Panc1 (cell line): ENCODE measurements around the gene MGRN1. TPM values are rescaled to one million over a fixed set of nuclear protein-coding genes. Genes with fewer than 3 reads are reported as not detected.

Source experiments
- ATAC-seq: fragments of 200-7000 bp; cut with Tn5 transposase; 2 replicates; pipeline ENCODE4 v1.9.1; 2020; ENCODE audit warnings: mild to moderate bottlenecking, moderate library complexity
- BruUV-seq: library from RNA; stranded (reverse); fragments of 400-500 nt; replicated peaks from 2 replicates; lab custom pipeline; 2021; lab: Mats Ljungman, UMichigan
- CTCF ChIA-PET: fragments of 300-600 bp; sonication (Branson Sonifier 250); formaldehyde crosslinking; loops from one replicate; lab custom pipeline; 2022; ENCODE audit warnings: antibody characterized with exemption; lab: Charles Lee
- POLR2A ChIA-PET: fragments of 300-600 bp; sonication (Branson Sonifier 250); formaldehyde crosslinking; loops from one replicate; lab custom pipeline; 2022; ENCODE audit warnings: antibody characterized with exemption; lab: Charles Lee
- DNase-seq: peaks from one replicate; pipeline ENCODE4 v3.0.0-alpha.2; 2010; ENCODE audit warnings: low read depth, low spot score
- H3K27ac ChIP-seq: 2 replicates; pipeline ENCODE4 v1.5.1; 2011; ENCODE audit warnings: mild to moderate bottlenecking, low read length, inconsistent platforms
- H3K27me3 ChIP-seq: fragments of 200-500 bp; sonication (Bioruptor generic); 2 replicates; pipeline ENCODE4 v1.6.0; 2014; ENCODE audit warnings: low read length, inconsistent platforms; ENCODE audit not compliant: control insufficient read depth, insufficient read depth
- H3K36me3 ChIP-seq: fragments of 200-500 bp; sonication (Bioruptor generic); 2 replicates; pipeline ENCODE4 v1.5.1; 2014; ENCODE audit warnings: inconsistent platforms, mild to moderate bottlenecking, low read length, moderate library complexity; ENCODE audit not compliant: control insufficient read depth, insufficient read depth
- H3K4me1 ChIP-seq: 2 replicates; pipeline ENCODE4 v1.5.1; 2011; ENCODE audit warnings: inconsistent platforms, mild to moderate bottlenecking, low read length, moderate library complexity; ENCODE audit not compliant: control insufficient read depth, insufficient read depth
- H3K4me3 ChIP-seq, 2 experiments: 2 replicates each; pipeline ENCODE4 v1.5.1; 2011 to 2012; ENCODE audit warnings: low read depth in 2 of 2, low read length in 2 of 2, mild to moderate bottlenecking in 2 of 2, inconsistent platforms in 1 of 2, moderate library complexity in 1 of 2
- H3K9me3 ChIP-seq: fragments of 200-500 bp; sonication (Bioruptor generic); 2 replicates; pipeline ENCODE4 v1.5.1; 2014; ENCODE audit warnings: low read depth, mild to moderate bottlenecking, inconsistent platforms, low read length, moderate library complexity; ENCODE audit not compliant: control insufficient read depth, insufficient read depth
- CTCF ChIP-seq: fragments of 450-650 bp; IDR thresholded peaks from 2 replicates; pipeline ENCODE4 v1.5.1; 2017; ENCODE audit warnings: mild to moderate bottlenecking
- POLR2AphosphoS5 ChIP-seq: IDR thresholded peaks from 2 replicates; pipeline ENCODE4 v1.6.1; 2012; ENCODE audit warnings: mild to moderate bottlenecking, low read depth, low read length, moderate library complexity
- SIN3A ChIP-seq: IDR thresholded peaks from 2 replicates; pipeline ENCODE4 v1.6.1; 2012; ENCODE audit warnings: low read depth, mild to moderate bottlenecking, low read length, moderate library complexity, borderline replicate concordance; ENCODE audit not compliant: insufficient read depth
- TCF7L2 ChIP-seq: IDR thresholded peaks from 2 replicates; pipeline ENCODE4 v1.6.1; 2011; ENCODE audit warnings: mild to moderate bottlenecking, low read depth, low read length, inconsistent platforms
- in situ Hi-C: cut with HindIII; loops from 2 replicates; pipeline ENCODE4 v1.10.0; 2016; ENCODE audit warnings: low sequenced_read_pairs, low pct_unique_long_range_greater_than_20kb
- intact Hi-C: fragments of 100-400 bp; cut with micrococcal nuclease; formaldehyde crosslinking; loops from one replicate; pipeline ENCODE4 v1.10.0; 2022; ENCODE audit not compliant: unreplicated experiment
- total RNA-seq: library from RNA; stranded (reverse); gene quantifications from one replicate; pipeline ENCODE4 v1.2.1, GENCODE V29; 2021; ENCODE audit not compliant: unreplicated experiment
- TF ChIP-seq, protein P1 (sequence below), 2 experiments: IDR thresholded peaks; 2 replicates each; pipeline ENCODE4 v1.6.1; 2011 to 2012; ENCODE audit warnings: low read depth in 2 of 2, control low read depth in 1 of 2, low read length in 1 of 2, mild to moderate bottlenecking in 1 of 2, moderate library complexity in 1 of 2; ENCODE audit not compliant: insufficient read depth in 1 of 2

Gene MGRN1
- total RNA-seq, 1 experiment from 2014 or later = 59.7 TPM

- in situ Hi-C loops (no loop called here), intact Hi-C loops (no loop called here)
- ChIA-PET POLR2A (no interaction called here), CTCF (no interaction called here)
- H3K4me1 ChIP-seq = no peaks in the 10 kb centered on the region; the same call in 1 of the 2 replicates
- BruUV-seq = no TSS peak
- no peak overlapping the region for H3K27ac ChIP-seq
- H3K36me3 ChIP-seq = no peaks in the 10 kb centered on the region
- no peak overlapping the region for H3K4me3 ChIP-seq
- H3K9me3 ChIP-seq = no peaks in the 10 kb centered on the region
- TF ChIP-seq CTCF = no peak
- no peak for TF ChIP-seq TCF7L2
- TF ChIP-seq SIN3A = no peak
- TF ChIP-seq, protein P1, sequence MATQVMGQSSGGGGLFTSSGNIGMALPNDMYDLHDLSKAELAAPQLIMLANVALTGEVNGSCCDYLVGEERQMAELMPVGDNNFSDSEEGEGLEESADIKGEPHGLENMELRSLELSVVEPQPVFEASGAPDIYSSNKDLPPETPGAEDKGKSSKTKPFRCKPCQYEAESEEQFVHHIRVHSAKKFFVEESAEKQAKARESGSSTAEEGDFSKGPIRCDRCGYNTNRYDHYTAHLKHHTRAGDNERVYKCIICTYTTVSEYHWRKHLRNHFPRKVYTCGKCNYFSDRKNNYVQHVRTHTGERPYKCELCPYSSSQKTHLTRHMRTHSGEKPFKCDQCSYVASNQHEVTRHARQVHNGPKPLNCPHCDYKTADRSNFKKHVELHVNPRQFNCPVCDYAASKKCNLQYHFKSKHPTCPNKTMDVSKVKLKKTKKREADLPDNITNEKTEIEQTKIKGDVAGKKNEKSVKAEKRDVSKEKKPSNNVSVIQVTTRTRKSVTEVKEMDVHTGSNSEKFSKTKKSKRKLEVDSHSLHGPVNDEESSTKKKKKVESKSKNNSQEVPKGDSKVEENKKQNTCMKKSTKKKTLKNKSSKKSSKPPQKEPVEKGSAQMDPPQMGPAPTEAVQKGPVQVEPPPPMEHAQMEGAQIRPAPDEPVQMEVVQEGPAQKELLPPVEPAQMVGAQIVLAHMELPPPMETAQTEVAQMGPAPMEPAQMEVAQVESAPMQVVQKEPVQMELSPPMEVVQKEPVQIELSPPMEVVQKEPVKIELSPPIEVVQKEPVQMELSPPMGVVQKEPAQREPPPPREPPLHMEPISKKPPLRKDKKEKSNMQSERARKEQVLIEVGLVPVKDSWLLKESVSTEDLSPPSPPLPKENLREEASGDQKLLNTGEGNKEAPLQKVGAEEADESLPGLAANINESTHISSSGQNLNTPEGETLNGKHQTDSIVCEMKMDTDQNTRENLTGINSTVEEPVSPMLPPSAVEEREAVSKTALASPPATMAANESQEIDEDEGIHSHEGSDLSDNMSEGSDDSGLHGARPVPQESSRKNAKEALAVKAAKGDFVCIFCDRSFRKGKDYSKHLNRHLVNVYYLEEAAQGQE (IDR thresholded peaks at IDR 0.05; ENCODE audit: insufficient read depth in 1 of 2, low read depth in 2 of 2, low read length in 1 of 2) = no peak
- TF ChIP-seq POLR2AphosphoS5 = no peak
- no peaks in the 10 kb centered on the region for H3K27me3 ChIP-seq
- no peak for ATAC-seq
- DNase-seq = no peak
Measured at GRCh38 chr16:4604401-4604800, 20.2 kb upstream of the MGRN1 start.

DNA sequence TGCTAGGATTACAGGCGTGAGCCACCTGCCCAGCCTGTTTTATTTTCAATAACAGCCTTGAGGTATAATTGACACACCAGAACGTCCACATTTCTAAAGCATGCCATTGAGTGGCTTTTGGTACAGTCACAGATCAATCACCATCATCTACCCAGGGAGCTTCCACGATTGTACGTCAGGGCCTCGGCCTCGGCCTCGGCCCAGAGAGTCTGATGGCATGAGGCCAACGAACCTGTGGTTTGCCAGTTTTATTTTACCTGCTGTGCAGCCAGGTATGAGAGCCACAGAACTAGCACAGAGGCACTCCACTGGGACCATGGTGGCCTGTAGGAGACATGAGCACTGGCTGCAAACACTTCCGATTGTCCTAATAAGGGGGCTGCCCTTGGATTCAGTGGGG lies 18.3 kb upstream of the MGRN1 start:
- intact Hi-C loops = no loop called here
- CTCF ChIA-PET = no interaction called here
- DNase-seq = no peak

More for the DNA sequence above, 18.3 kb upstream of the MGRN1 start:
- ATAC-seq = no peak
- POLR2A ChIA-PET = interaction anchor here (0.5 kb wide), 1 partner anchor 38 kb away, joined by 10 read pairs; no protein-coding TSS in a partner anchor
- H3K4me1 ChIP-seq = peaks cover 2% of the 10 kb centered on the region
- TF ChIP-seq POLR2AphosphoS5 = no peak
- no peak for TF ChIP-seq SIN3A
- TF ChIP-seq, protein P1 (IDR thresholded peaks at IDR 0.05; ENCODE audit: insufficient read depth in 1 of 2, low read depth in 2 of 2, low read length in 1 of 2) = no peak
- no peak for TF ChIP-seq TCF7L2
- TF ChIP-seq CTCF = no peak
- in situ Hi-C loops = no loop called here
- no peak overlapping the region for H3K4me3 ChIP-seq
- BruUV-seq = no TSS peak
- no peaks in the 10 kb centered on the region for H3K9me3 ChIP-seq
- no peak overlapping the region for H3K27ac ChIP-seq
- no peaks in the 10 kb centered on the region for H3K36me3 ChIP-seq
- no peaks in the 10 kb centered on the region for H3K27me3 ChIP-seq
